ENCODE results near the gene INSYN2A.

DNA sequence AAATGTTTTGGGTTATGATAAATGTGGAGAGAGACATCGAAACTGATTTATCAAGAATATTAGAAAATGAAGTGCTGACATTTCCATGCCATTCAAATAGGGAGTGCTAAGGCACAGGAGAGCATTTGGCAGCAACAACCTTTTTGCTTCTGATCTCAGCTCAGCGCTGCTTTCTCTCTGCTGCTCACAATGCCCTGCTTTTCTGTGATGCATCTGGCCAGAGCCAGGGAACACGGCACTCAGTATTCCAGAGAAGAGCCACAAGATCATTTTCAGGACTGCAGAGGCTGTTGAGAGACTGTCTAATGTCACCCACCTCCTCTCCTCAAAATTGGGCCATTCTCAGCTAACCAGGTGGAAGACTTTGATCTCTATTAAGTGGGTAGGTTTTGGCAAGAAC, 28.1 kb downstream of the INSYN2A start:
- TF ChIP-seq, protein P1, sequence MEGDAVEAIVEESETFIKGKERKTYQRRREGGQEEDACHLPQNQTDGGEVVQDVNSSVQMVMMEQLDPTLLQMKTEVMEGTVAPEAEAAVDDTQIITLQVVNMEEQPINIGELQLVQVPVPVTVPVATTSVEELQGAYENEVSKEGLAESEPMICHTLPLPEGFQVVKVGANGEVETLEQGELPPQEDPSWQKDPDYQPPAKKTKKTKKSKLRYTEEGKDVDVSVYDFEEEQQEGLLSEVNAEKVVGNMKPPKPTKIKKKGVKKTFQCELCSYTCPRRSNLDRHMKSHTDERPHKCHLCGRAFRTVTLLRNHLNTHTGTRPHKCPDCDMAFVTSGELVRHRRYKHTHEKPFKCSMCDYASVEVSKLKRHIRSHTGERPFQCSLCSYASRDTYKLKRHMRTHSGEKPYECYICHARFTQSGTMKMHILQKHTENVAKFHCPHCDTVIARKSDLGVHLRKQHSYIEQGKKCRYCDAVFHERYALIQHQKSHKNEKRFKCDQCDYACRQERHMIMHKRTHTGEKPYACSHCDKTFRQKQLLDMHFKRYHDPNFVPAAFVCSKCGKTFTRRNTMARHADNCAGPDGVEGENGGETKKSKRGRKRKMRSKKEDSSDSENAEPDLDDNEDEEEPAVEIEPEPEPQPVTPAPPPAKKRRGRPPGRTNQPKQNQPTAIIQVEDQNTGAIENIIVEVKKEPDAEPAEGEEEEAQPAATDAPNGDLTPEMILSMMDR (conservative IDR thresholded peaks at IDR 0.05): no peak
- no peak for TF ChIP-seq ZFX (IDR thresholded peaks at IDR 0.05)

Measured in C4-2B (cell line).